ENCODE results near the gene NME3.
A peak's percentile ranks its signal among the peaks of the same experiment; 100 is the strongest.

NME3 gene

GRCh38 chr16:1771188-1771863, at the start of gene NME3:
NME3 (minus strand) TSS chr16:1771543; CDS start chr16:1771534, 9 bp downstream.
- DNase-seq, result peak; percentile 85

GRCh38 chr16:1820946-1821290, 49.6 kb upstream of the NME3 start:
- no peak for DNase-seq

DNA sequence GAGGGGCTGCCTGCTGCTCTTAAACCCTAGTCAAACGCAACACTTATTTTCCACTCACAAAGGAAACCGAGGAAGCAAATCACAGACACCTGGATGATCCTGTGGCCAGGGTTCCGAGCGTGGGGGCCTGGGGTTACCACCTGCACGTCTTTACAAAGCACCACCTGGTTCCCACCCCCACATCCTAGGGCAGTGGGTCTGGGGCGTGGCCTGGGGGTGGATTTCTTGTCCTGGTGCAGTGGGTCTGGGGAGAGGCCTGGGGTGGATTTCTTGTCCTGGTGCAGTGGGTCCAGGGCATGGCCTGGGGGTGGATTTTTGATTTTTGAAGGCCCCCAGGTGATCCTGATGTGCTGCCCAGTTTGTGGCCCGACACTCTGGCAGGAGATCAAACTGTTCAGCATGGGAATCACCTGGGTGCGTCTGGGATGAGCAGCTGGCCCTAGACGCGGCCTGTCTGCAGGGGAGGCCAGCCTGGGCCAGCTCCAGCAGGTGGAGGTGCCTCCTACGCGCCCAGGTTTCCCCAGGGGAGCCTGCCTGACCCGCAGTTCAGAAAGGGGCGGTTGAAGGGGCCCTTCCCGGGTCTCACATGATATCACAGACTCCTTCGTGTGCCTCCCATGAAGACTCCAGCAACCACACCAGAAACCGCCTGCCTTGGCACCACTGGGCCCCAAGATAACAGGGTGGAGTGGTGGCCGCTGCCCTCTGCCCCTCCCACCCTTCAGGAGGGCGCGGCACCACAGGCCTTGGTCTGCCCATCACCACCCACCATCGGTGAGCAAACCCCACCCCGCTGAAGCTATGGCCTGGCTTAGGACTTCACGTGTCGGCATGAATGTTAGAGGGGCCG, 49.0 kb upstream of the NME3 start:
- peak; percentile 95 for DNase-seq

DNA sequence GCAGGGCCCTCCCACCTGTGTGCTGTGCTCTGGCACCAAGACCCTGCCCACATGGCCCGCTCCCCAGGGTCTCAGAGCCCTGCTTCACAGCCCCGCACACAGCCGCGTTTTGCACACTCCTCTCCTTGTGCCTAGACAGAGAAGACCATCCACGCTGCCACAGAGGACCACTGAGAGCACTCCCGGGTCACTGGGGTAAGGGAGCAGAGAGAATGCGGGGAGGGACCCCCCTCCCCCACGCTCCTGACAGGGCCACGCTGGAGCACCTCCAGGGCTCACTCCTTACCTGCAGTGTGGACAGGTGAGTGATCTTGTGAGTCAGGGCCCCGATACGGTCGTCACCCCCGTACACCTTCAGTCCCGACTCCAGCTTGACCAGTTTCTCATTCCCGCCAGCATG, 48.3 kb upstream of the NME3 start:
- DNase-seq, result no peak

- DNase-seq, result no peak
These were observed 47.7 kb upstream of the NME3 start for GRCh38 chr16:1818873-1819525.

- DNase-seq, result no peak
These were observed 47.0 kb upstream of the NME3 start for GRCh38 chr16:1818204-1818872.

DNA sequence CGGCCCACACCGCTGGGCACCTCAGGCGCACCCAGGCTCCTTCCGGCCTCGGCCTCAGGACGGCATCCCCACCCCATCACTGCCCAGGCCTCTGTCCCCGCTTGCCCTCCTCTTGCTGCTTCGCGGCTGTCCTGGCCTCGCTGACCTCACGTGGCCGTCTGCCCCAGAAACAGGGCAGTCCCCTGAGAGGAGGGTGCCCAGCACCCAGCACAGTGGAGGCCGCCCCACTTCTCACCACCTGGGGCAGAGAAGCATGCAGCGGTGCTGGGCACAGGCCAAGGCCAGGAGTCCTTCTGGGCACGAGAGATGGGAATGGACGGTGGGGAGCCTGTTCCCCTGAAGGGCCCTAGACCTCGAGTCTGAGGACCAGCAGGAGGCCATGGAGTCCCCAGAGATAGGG, 46.4 kb upstream of the NME3 start:
- DNase-seq, result no peak

GRCh38 chr16:1817276-1817589, 45.9 kb upstream of the NME3 start:
- no peak for DNase-seq

DNA sequence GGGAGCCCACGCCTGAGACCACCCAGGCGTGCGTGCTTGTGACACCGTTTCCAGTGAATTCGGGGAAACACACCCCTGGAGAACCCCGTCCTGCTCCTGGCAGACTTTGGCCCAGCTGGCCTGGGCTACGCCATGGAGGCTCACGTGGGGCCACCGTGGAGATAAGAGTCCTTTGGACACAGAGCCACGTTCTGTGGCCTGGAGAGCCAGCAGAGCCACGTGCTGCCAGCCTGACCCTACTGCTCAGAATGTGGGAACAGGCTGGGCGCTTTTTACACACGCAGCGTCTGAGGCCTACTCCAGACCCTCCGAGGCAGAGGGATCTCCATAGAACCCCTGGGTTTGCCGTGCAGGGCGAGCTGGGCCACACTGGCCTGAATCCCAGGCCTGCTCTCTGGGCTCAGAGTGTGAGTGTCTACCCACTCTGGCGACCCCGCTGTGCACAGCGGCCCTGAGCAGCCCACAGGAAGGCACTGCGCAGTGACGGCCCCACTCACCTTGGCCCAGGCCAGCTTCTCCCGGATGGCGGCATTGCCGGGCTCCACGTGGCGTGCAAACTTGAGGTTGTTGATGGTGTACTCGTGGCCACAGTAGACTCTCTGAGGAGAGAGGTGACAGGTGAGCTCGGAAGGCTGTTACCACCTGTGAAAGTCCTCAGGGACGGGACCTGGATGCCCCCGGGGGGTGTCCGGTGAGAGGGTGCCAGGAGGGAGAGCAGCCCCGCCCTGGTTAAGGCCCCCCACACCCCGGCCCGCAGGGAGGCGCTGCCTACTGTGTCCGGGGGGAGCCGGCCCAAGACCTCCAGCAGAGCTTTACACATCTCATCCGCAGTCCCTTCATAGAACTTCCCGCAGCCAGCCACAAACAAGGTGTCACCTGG, 45.3 kb upstream of the NME3 start:
- DNase-seq, result no peak

DNA sequence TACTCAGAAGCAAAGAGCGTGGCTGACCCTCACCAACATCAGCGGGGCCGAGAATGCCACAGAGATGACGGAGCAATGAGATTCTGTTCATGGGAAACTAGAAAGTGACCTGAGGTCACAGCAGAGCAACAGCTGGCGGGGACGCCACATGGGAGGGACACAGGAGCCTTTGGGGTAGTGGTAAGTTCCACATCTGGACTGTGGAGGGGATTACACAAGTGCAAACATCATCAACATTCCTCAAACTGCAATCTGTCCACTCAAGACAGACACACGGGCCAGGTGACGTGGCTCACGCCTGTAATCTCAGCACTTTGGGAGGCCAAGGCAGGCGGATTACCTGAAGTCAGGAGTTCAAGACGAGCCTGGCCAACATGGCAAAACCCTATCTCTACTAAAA, 44.1 kb upstream of the NME3 start:
- DNase-seq, result no peak

- peak; percentile 91 for DNase-seq
These were observed 41.4 kb upstream of the NME3 start for GRCh38 chr16:1812732-1813163.

- DNase-seq, result no peak
These were observed 39.2 kb upstream of the NME3 start for GRCh38 chr16:1810536-1810935.

GRCh38 chr16:1810106-1810505, 38.8 kb upstream of the NME3 start:
- no peak for DNase-seq

DNA sequence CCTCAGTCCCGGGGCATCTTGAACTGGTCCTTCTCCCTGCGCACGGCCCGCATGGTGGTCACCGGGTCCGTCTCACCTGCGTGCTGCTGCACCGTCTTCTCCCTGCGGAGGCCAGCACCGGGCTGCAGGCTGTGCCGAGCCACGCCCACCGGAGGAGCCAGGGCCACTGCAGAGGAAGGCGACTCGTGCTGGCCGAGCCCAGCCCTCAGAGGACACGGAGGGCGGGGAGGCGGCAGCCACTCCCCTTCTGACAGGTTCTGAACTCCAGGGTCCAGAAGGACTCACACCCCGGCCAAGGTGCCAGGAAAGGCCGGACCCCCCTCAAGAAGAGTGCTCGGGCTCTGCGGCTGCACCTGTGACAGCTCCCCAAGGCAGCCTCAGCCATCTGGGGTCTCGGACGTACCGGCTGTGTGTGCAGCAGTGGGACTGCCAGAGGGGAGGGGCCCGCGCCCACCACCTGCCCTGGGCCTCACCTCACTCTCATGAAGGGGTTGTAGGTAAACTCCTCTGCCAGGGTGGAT, 38.0 kb upstream of the NME3 start:
- no peak for DNase-seq

DNA sequence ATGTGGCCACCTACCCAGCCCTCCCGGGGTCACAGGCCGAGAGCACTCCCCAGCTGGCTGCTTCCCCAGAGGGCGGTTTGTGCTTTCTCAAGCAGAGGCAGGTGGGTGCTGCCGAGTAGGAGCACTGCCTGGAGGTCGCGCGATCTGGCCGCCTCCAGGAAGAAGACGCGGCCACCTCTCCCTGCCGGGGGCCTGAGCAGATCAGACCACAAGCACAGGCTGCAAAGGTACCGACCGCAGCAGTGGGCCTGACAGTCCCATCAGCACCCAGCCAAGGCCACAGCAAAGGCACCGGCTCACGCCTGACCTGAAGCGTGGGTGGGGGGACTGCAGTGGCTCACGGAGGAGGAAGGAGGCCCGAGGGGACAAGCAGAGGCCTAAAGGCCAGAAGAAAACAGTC, 37.3 kb upstream of the NME3 start:
- no peak for DNase-seq

DNA sequence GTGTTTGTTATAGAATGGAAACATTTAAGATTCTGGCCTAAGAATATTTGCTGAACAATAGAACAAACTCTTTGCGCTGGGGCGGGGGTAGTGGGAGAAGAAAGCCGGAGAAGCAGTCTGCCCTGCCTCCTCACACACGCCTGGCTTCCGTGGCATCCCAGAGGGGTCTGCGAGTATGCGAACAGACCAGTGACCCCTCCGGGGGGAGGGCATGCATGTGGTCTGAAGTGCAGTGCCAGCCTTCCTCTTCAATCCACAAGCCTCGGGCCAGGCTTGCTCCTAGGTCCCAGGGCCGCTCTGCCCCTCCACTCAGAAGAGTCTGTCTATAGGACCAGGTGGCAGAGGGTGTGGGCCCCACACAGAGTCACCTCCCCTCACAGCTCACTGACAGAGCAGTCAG, 36.3 kb upstream of the NME3 start:
- no peak for DNase-seq

GRCh38 chr16:1800701-1801100, 29.4 kb upstream of the NME3 start:
- DNase-seq, result no peak

DNA sequence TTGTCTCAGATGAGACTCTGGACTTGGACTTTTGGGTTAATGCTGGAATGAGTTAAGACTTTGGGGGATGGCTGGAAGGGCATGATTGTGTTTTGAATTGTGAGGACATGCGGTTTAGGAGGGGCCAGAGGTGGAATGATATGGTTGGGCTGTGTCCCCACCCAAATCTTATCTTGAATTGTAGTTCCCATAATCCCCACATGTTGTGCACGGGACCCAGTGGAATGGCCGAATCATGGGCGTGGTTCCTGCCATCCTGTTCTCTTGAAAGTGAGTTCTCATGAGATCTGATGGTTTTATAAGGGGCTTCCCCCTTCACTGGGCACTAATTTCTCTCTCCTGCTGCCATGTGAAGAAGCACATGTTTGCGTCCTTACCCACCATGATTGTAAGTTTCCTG, 27.9 kb upstream of the NME3 start:
- DNase-seq, result peak; percentile 47

GRCh38 chr16:1794908-1795666, 23.7 kb upstream of the NME3 start:
- DNase-seq, result no peak

- DNase-seq, result no peak
These were observed 23.0 kb upstream of the NME3 start for GRCh38 chr16:1794221-1794871.
